ENCODE measurements around the gene VAV3.
A peak's percentile ranks its signal among the peaks of the same experiment; 100 is the strongest.

VAV3 gene

GRCh38 chr1:107879346-107879745, 85.6 kb downstream of the VAV3 start:
- Histone ChIP-seq H3K4me1 (peaks cover 18 to 64% (median 31%) of the 10 kb centered on the region in 10 experiments; a peak in 19 of 20 replicates), H4K20me1 (peaks cover 0 to 13% (median 0%) of the 10 kb centered on the region in 11 experiments; a peak in 1 of 22 replicates), H3K27ac (no peak overlapping the region; a peak in 1 of 22 replicates)

GRCh38 chr1:107877745-107878144, 87.2 kb downstream of the VAV3 start:
- peak overlapping the region in 9 of 11 experiments; percentile 9 to 76 (median 46); a peak in 12 of 22 replicates for H3K4me2 ChIP-seq
- H3K27me3 ChIP-seq: no peaks in the 10 kb centered on the region

More at GRCh38 chr1:107879346-107879745, 85.6 kb downstream of the VAV3 start:
- no peaks in the 10 kb centered on the region for H3K27me3 ChIP-seq
- no peak overlapping the region for H3K4me3 ChIP-seq
- no peak overlapping the region for H3K9ac ChIP-seq
- peaks cover 0 to 48% (median 4%) of the 10 kb centered on the region in 11 experiments; a peak in 10 of 22 replicates for H3K36me3 ChIP-seq
- peak overlapping the region in 2 of 11 experiments; percentile 0 to 16; a peak in 2 of 22 replicates for H3K4me2 ChIP-seq
- TF ChIP-seq Cebpa-rat (IDR thresholded peaks at IDR 0.05): no peak
- peaks cover 0 to 44% (median 27%) of the 10 kb centered on the region in 11 experiments; a peak in 16 of 22 replicates for H3K9me3 ChIP-seq (replicated peaks in 1 of 11)

GRCh38 chr1:107877092-107877491, 87.9 kb downstream of the VAV3 start:
- Histone ChIP-seq H3K27ac (peak overlapping the region in 9 of 11 experiments; percentile 26 to 59 (median 40); a peak in 13 of 22 replicates), H3K4me3 (peak overlapping the region in 4 of 10 experiments; percentile 6 to 15 (median 10); a peak in 3 of 20 replicates), H3K27me3 (no peaks in the 10 kb centered on the region), H3K4me1 (peaks cover 12 to 82% (median 34%) of the 10 kb centered on the region in 10 experiments; a peak in 17 of 20 replicates), H3K4me2 (peak overlapping the region in 10 of 11 experiments; percentile 9 to 76 (median 46); a peak in 17 of 22 replicates), H4K20me1 (peaks cover 0 to 7% (median 0%) of the 10 kb centered on the region in 11 experiments; a peak in 1 of 22 replicates), H3K9ac (0 out of 22 replicates have a peak overlapping the region, but pooled peaks of 1 of the 11 experiments have one; percentile 20), H3K9me3 (replicated peaks in 1 of 11) (peaks cover 0 to 44% (median 27%) of the 10 kb centered on the region in 11 experiments; a peak in 16 of 22 replicates), H3K36me3 (peaks cover 0 to 69% (median 20%) of the 10 kb centered on the region in 11 experiments; a peak in 11 of 22 replicates)
- peak in 7 of 11 experiments; percentile 46 to 81 (median 58); a peak in 12 of 22 replicates for TF ChIP-seq Cebpa-rat (IDR thresholded peaks at IDR 0.05)

More at GRCh38 chr1:107877745-107878144, 87.2 kb downstream of the VAV3 start:
- peaks cover 12 to 76% (median 34%) of the 10 kb centered on the region in 10 experiments; a peak in 17 of 20 replicates for H3K4me1 ChIP-seq
- peaks cover 0 to 44% (median 27%) of the 10 kb centered on the region in 11 experiments; a peak in 16 of 22 replicates for H3K9me3 ChIP-seq (replicated peaks in 1 of 11)
- H3K4me3 ChIP-seq: no peak overlapping the region
- TF ChIP-seq Cebpa-rat (IDR thresholded peaks at IDR 0.05): no peak
- H4K20me1 ChIP-seq: peaks cover 0 to 8% (median 0%) of the 10 kb centered on the region in 11 experiments; a peak in 1 of 22 replicates
- H3K36me3 ChIP-seq: peaks cover 0 to 64% (median 14%) of the 10 kb centered on the region in 11 experiments; a peak in 10 of 22 replicates
- H3K9ac ChIP-seq: no peak overlapping the region
- H3K27ac ChIP-seq: peak overlapping the region in 7 of 11 experiments; percentile 26 to 59 (median 40); a peak in 10 of 22 replicates

- H3K4me1 ChIP-seq: peaks cover 12 to 91% (median 36%) of the 10 kb centered on the region in 10 experiments; a peak in 17 of 20 replicates
- H3K4me2 ChIP-seq: peak overlapping the region in 8 of 11 experiments; percentile 3 to 76 (median 41); a peak in 13 of 22 replicates
- peaks cover 0 to 73% (median 30%) of the 10 kb centered on the region in 11 experiments; a peak in 16 of 22 replicates for H3K36me3 ChIP-seq
- no peaks in the 10 kb centered on the region for H4K20me1 ChIP-seq
- peak overlapping the region in 8 of 11 experiments; percentile 4 to 59 (median 29); a peak in 9 of 22 replicates for H3K27ac ChIP-seq
- TF ChIP-seq Cebpa-rat (IDR thresholded peaks at IDR 0.05): no peak
- H3K9ac ChIP-seq: no peak overlapping the region
- no peaks in the 10 kb centered on the region for H3K27me3 ChIP-seq
- peaks cover 0 to 51% (median 31%) of the 10 kb centered on the region in 11 experiments; a peak in 18 of 22 replicates for H3K9me3 ChIP-seq (replicated peaks in 1 of 11)
- H3K4me3 ChIP-seq: no peak overlapping the region
Measured at GRCh38 chr1:107875689-107876088, 89.3 kb downstream of the VAV3 start.

- H3K27ac ChIP-seq: no peak overlapping the region
- H3K4me1 ChIP-seq: peaks cover 12 to 82% (median 36%) of the 10 kb centered on the region in 10 experiments; a peak in 17 of 20 replicates
- H3K36me3 ChIP-seq: peaks cover 0 to 80% (median 40%) of the 10 kb centered on the region in 11 experiments; a peak in 16 of 22 replicates
- H3K9me3 ChIP-seq (replicated peaks in 1 of 11): peaks cover 0 to 59% (median 45%) of the 10 kb centered on the region in 11 experiments; a peak in 20 of 22 replicates
- no peak overlapping the region for H3K9ac ChIP-seq
- peak overlapping the region in 4 of 11 experiments; percentile 1 to 76 (median 60); a peak in 5 of 22 replicates for H3K4me2 ChIP-seq
- no peak for TF ChIP-seq Cebpa-rat (IDR thresholded peaks at IDR 0.05)
- H4K20me1 ChIP-seq: no peaks in the 10 kb centered on the region
- no peaks in the 10 kb centered on the region for H3K27me3 ChIP-seq
- H3K4me3 ChIP-seq: no peak overlapping the region
Measured at GRCh38 chr1:107874221-107874620, 90.8 kb downstream of the VAV3 start.

- Histone ChIP-seq H4K20me1 (no peaks in the 10 kb centered on the region), H3K9me3 (replicated peaks in 1 of 11) (peaks cover 0 to 72% (median 41%) of the 10 kb centered on the region in 11 experiments; a peak in 20 of 22 replicates), H3K4me1 (peaks cover 6 to 73% (median 43%) of the 10 kb centered on the region in 10 experiments; a peak in 17 of 20 replicates), H3K27me3 (no peaks in the 10 kb centered on the region), H3K4me3 (no peak overlapping the region), H3K4me2 (peak overlapping the region in 3 of 11 experiments; percentile 2 to 54 (median 38); a peak in 5 of 22 replicates), H3K36me3 (peaks cover 0 to 94% (median 49%) of the 10 kb centered on the region in 11 experiments; a peak in 17 of 22 replicates), H3K27ac (no peak overlapping the region), H3K9ac (no peak overlapping the region)
- TF ChIP-seq Cebpa-rat (IDR thresholded peaks at IDR 0.05): no peak
Measured at GRCh38 chr1:107871687-107872395, 93.1 kb downstream of the VAV3 start.

DNA sequence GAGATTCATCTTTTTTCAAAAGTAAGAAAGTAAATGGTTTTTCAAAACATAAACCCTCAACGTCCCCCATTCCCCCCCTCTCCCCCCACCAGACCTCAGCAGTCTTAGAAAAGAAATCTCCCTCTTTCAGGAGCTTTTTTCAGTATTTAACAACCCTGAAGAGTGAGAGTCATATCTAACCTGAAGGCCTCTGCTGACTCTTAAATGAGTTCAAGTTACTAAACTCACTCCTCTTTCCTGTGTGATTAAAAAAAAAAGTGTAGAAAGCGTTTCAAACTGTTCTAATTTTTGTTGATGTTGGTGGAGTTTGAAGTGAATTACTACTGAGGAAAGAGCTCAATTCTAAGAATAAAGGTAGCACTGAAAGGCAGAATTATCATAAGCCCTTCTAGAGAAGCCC, 93.7 kb downstream of the VAV3 start:
- Histone ChIP-seq H3K9ac (no peak overlapping the region), H3K27me3 (no peaks in the 10 kb centered on the region), H3K27ac (no peak overlapping the region), H3K4me1 (peaks cover 4 to 67% (median 39%) of the 10 kb centered on the region in 10 experiments; a peak in 16 of 20 replicates), H3K4me2 (peak overlapping the region in 3 of 11 experiments; percentile 2 to 54 (median 38); a peak in 4 of 22 replicates), H3K4me3 (no peak overlapping the region), H4K20me1 (no peaks in the 10 kb centered on the region), H3K36me3 (peaks cover 0 to 96% (median 49%) of the 10 kb centered on the region in 11 experiments; a peak in 17 of 22 replicates), H3K9me3 (replicated peaks in 1 of 11) (peaks cover 3 to 74% (median 41%) of the 10 kb centered on the region in 11 experiments; a peak in 20 of 22 replicates)
- no peak for TF ChIP-seq Cebpa-rat (IDR thresholded peaks at IDR 0.05)

DNA sequence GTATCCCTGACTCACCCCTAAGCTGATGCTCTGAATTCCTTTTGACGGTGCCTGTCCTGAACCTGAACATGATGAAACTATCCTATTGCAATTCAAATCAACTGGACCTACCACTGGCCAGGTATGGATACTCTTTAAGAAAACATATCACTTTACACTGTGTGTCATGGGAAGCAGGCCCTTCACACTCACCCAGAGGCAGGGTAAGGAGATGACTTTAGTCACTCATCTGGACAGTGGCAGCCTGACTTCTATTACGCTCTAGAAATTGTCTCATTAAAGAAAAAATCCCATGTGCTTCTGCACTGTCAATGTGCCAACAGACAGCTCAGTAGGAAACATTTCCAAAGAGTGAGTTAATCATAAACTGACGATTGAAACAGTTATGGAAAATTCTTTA, 94.3 kb downstream of the VAV3 start:
- H3K9me3 ChIP-seq (replicated peaks in 1 of 11): peaks cover 5 to 74% (median 41%) of the 10 kb centered on the region in 11 experiments; a peak in 20 of 22 replicates
- peaks cover 0 to 96% (median 51%) of the 10 kb centered on the region in 11 experiments; a peak in 17 of 22 replicates for H3K36me3 ChIP-seq
- H3K4me2 ChIP-seq: no peak overlapping the region
- peaks cover 7 to 61% (median 36%) of the 10 kb centered on the region in 10 experiments; a peak in 18 of 20 replicates for H3K4me1 ChIP-seq
- no peak for TF ChIP-seq Cebpa-rat (IDR thresholded peaks at IDR 0.05)
- no peaks in the 10 kb centered on the region for H3K27me3 ChIP-seq
- H3K27ac ChIP-seq: no peak overlapping the region
- no peak overlapping the region for H3K4me3 ChIP-seq
- no peaks in the 10 kb centered on the region for H4K20me1 ChIP-seq
- H3K9ac ChIP-seq: no peak overlapping the region

Data from BLaER1 treated with 17β-estradiol and CSF1 and Interleukin-3, amounts not matched to agents 10 nM and 100 nM (cell line).